ENCODE results near the gene KNG1.
"Not testable (repeated sequence)": the region's sequence is repeated elsewhere in the genome, so short reads cannot be mapped to it uniquely, and the experiment has no call there.

Gene KNG1

GRCh38 chr3:186717039-186717457 is at the start of gene KNG1:
Gene KNG1 (plus strand): TSS chr3:186717359. CDS start chr3:186717543, 184 bp downstream.
- no peak for DNase-seq

GRCh38 chr3:186668426-186668825 is 48.7 kb upstream of the KNG1 start:
- no peak for DNase-seq

GRCh38 chr3:186669378-186670084 is 47.6 kb upstream of the KNG1 start:
- no peak for DNase-seq

GRCh38 chr3:186670155-186670554 is 47.0 kb upstream of the KNG1 start:
- DNase-seq, result no peak

- DNase-seq, result no peak
Observed at GRCh38 chr3:186671051-186671450, 46.1 kb upstream of the KNG1 start.

GRCh38 chr3:186678604-186679003 is 38.6 kb upstream of the KNG1 start:
- DNase-seq, result no peak

GRCh38 chr3:186679151-186679550 is 38.0 kb upstream of the KNG1 start:
- DNase-seq, result no peak

- no peak for DNase-seq
Observed at GRCh38 chr3:186680869-186681268, 36.3 kb upstream of the KNG1 start.

GRCh38 chr3:186682812-186683211 is 34.3 kb upstream of the KNG1 start:
- peak; percentile 17 for DNase-seq

GRCh38 chr3:186683979-186684378 is 33.2 kb upstream of the KNG1 start:
- no peak for DNase-seq

- DNase-seq, result not testable (repeated sequence)
Observed at GRCh38 chr3:186686475-186686874, 30.7 kb upstream of the KNG1 start.

GRCh38 chr3:186687120-186687651 is 30.0 kb upstream of the KNG1 start:
- no peak for DNase-seq

GRCh38 chr3:186690304-186690703 is 26.9 kb upstream of the KNG1 start:
- not testable (repeated sequence) for DNase-seq

- no peak for DNase-seq
Observed at GRCh38 chr3:186691676-186692075, 25.5 kb upstream of the KNG1 start.

GRCh38 chr3:186693843-186694242 is 23.3 kb upstream of the KNG1 start:
- no peak for DNase-seq

- DNase-seq, result no peak
Observed at GRCh38 chr3:186694288-186695032, 22.7 kb upstream of the KNG1 start.

GRCh38 chr3:186696522-186696921 is 20.6 kb upstream of the KNG1 start:
- DNase-seq, result no peak

- DNase-seq, result no peak
Observed at GRCh38 chr3:186697510-186697909, 19.6 kb upstream of the KNG1 start.

- DNase-seq, result peak; percentile 72
Observed at GRCh38 chr3:186700267-186700666, 16.9 kb upstream of the KNG1 start.

GRCh38 chr3:186702451-186702850 is 14.7 kb upstream of the KNG1 start:
- DNase-seq, result not testable (repeated sequence)

- DNase-seq, result peak; percentile 34
Observed at GRCh38 chr3:186705882-186706780, 11.0 kb upstream of the KNG1 start.

- no peak for DNase-seq
Observed at GRCh38 chr3:186708983-186709679, 8.0 kb upstream of the KNG1 start.

All from OCI-M1 (cell line).